HEK293T (cell line): Measurements from ENCODE around the gene TAAR9.

ENCODE experiments used
- ARNT ChIP-seq: fragments of 450-650 bp; IDR thresholded peaks from 2 replicates; pipeline ENCODE4 v1.6.1; 2017; ENCODE audit warnings: mild to moderate bottlenecking
- BHLHE40 ChIP-seq: fragments of 450-650 bp; IDR thresholded peaks from 2 replicates; pipeline ENCODE4 v1.6.1; 2016; ENCODE audit warnings: mild to moderate bottlenecking, moderate library complexity, borderline replicate concordance
- ELF4 ChIP-seq: fragments of 450-650 bp; IDR thresholded peaks from 2 replicates; pipeline ENCODE4 v1.6.1; 2017; ENCODE audit warnings: antibody characterized with exemption
- FOXK2 ChIP-seq: fragments of 450-650 bp; IDR thresholded peaks from 2 replicates; pipeline ENCODE4 v1.6.1; 2016; ENCODE audit warnings: mild to moderate bottlenecking
- FOXM1 ChIP-seq: fragments of 450-650 bp; IDR thresholded peaks from 2 replicates; pipeline ENCODE4 v1.6.1; 2017; ENCODE audit warnings: mild to moderate bottlenecking, borderline replicate concordance
- HDGF ChIP-seq: fragments of 450-650 bp; IDR thresholded peaks from 2 replicates; pipeline ENCODE4 v1.6.1; 2017; ENCODE audit warnings: antibody characterized with exemption, borderline replicate concordance
- L3MBTL2 ChIP-seq: fragments of 450-650 bp; conservative IDR thresholded peaks from 2 replicates; pipeline ENCODE4 v1.6.1; 2016; ENCODE audit warnings: mild to moderate bottlenecking
- NFRKB ChIP-seq: fragments of 450-650 bp; IDR thresholded peaks from 2 replicates; pipeline ENCODE4 v1.6.1; 2016; ENCODE audit warnings: mild to moderate bottlenecking, moderate library complexity
- SP1 ChIP-seq: fragments of 450-650 bp; IDR thresholded peaks from 2 replicates; pipeline ENCODE4 v1.6.1; 2017
- SUZ12 ChIP-seq: fragments of 450-650 bp; IDR thresholded peaks from 2 replicates; pipeline ENCODE4 v1.6.1; 2016; ENCODE audit warnings: mild to moderate bottlenecking

- TF ChIP-seq ARNT (no peak), NFRKB (no peak), FOXK2 (no peak), HDGF (no peak), ELF4 (no peak), L3MBTL2 (no peak), BHLHE40 (no peak), SUZ12 (no peak), SP1 (no peak), FOXM1 (no peak)
These were observed 30.5 kb downstream of the TAAR9 start for GRCh38 chr6:132568611-132569010.
